Tibial nerve (tissue), 4 donors: ENCODE data around the gene KLC4.

Experiments used
- EP300 ChIP-seq, 2 donors: sonication (generic); formaldehyde crosslinking; IDR thresholded peaks; one replicate each; pipeline ENCODE4 v1.6.1; 2017; ENCODE audit warnings: antibody characterized with exemption in 2 of 2, mild to moderate bottlenecking in 1 of 2
- POLR2A ChIP-seq, 2 donors: fragments of 450-650 bp; IDR thresholded peaks; one replicate each; pipeline ENCODE4 v1.6.1; 2017; ENCODE audit warnings: antibody characterized with exemption in 2 of 2, mild to moderate bottlenecking in 2 of 2, moderate library complexity in 2 of 2
- TF ChIP-seq, protein P1 (sequence below), 5 experiments: fragments of 200-600 bp in 3 of 5; fragments of 450-650 bp in 2 of 5; sonication (generic) in 3 of 5; IDR thresholded peaks; one replicate each; pipeline ENCODE4 v1.5.1; 2016 to 2019; ENCODE audit warnings: antibody characterized with exemption in 5 of 5, mild to moderate bottlenecking in 3 of 5, moderate library complexity in 2 of 5

DNA sequence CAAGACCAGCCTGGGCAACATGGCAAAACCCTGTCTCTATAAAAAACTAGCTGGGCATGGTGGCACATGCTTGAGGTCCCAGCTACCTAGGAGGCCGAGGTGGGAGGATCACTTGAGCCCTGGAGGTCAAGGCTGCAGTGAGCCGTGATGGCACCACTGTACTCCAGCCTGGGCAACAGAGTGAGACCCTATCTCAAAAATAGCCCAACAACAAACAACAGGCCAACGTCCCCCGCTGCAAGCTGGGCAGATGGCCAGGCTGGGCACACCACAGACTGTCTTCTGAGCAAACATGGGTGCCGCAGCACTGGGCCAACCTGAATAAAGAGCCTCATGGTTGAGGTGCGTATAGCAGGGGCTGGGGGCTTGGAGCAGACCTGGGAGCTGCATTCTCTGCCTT, 65.0 kb downstream of the KLC4 start:
- TF ChIP-seq, protein P1, sequence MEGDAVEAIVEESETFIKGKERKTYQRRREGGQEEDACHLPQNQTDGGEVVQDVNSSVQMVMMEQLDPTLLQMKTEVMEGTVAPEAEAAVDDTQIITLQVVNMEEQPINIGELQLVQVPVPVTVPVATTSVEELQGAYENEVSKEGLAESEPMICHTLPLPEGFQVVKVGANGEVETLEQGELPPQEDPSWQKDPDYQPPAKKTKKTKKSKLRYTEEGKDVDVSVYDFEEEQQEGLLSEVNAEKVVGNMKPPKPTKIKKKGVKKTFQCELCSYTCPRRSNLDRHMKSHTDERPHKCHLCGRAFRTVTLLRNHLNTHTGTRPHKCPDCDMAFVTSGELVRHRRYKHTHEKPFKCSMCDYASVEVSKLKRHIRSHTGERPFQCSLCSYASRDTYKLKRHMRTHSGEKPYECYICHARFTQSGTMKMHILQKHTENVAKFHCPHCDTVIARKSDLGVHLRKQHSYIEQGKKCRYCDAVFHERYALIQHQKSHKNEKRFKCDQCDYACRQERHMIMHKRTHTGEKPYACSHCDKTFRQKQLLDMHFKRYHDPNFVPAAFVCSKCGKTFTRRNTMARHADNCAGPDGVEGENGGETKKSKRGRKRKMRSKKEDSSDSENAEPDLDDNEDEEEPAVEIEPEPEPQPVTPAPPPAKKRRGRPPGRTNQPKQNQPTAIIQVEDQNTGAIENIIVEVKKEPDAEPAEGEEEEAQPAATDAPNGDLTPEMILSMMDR (IDR thresholded peaks at IDR 0.05): no peak
- no peak for TF ChIP-seq POLR2A (IDR thresholded peaks at IDR 0.05)
- TF ChIP-seq EP300 (IDR thresholded peaks at IDR 0.05): no peak
